ENCODE results near the gene KNDC1. TPM values are rescaled to one million over a fixed set of nuclear protein-coding genes. Genes with fewer than 3 reads are reported as not detected.

KNDC1 gene
- total and polyA plus RNA-seq, 2 of the 13 experiments (the other 11 are each of a cell fraction or from before 2014, with no cell fraction given) = 0.69 TPM; not detected in 1

GRCh38 chr10:133178357-133179127, 18.5 kb downstream of the KNDC1 start:
- 47% methylated on average over 21 of the region's 29 CpGs for WGBS (ENCODE audit: low lambda C conversion rate)
- intact Hi-C loops (cut with micrococcal nuclease; ENCODE audit: unreplicated experiment) (no loop called here), in situ Hi-C loops (cut with HindIII; ENCODE audit: extremely low pct_ligation_motif_present, low pct_unique_long_range_greater_than_20kb) (no loop called here)
- no peak for FAIRE-seq
- no peak overlapping the region for H3K27ac ChIP-seq (ENCODE audit: extremely low read length, insufficient read depth, low read length)
- H3K79me2 ChIP-seq (ENCODE audit: insufficient read depth, low read length) = no peaks in the 10 kb centered on the region
- H3K27me3 ChIP-seq (ENCODE audit: control insufficient read depth in 1 of 2, insufficient read depth in 2 of 2, low read length in 2 of 2) = peaks cover 4 to 27% of the 10 kb centered on the region in 2 experiments; a peak in 3 of 5 replicates
- peaks cover 10% of the 10 kb centered on the region; the same call in 1 of the 2 replicates for H3K9me3 ChIP-seq (ENCODE audit: low read length)
- no peak overlapping the region for H3K9ac ChIP-seq (ENCODE audit: insufficient read depth, low read depth, low read length)
- no peak overlapping the region for H2AFZ ChIP-seq (ENCODE audit: low read length)
- ChIA-PET CTCF (ENCODE audit: low intra/inter-chr PET ratio, low total read pairs) (no interaction called here), POLR2A (no interaction called here)
- ATAC-seq = no peak
- no peaks in the 10 kb centered on the region for H3K4me1 ChIP-seq (ENCODE audit: insufficient read depth, low read length)
- no peaks in the 10 kb centered on the region for H4K20me1 ChIP-seq (ENCODE audit: insufficient read depth, low read length)
- no peak for TF ChIP-seq CBFB (CRISPR knock-in tag; IDR thresholded peaks at IDR 0.05)
- no peak for TF ChIP-seq ZNF773 (CRISPR knock-in tag; IDR thresholded peaks at IDR 0.05; ENCODE audit: borderline replicate concordance)
- no peak for TF ChIP-seq ATF3 (CRISPR knock-in tag; IDR thresholded peaks at IDR 0.05)
- TF ChIP-seq HNRNPLL (IDR thresholded peaks at IDR 0.05; ENCODE audit: low read depth, low read length, poor library complexity, severe bottlenecking) = no peak
- TF ChIP-seq E2F5 (CRISPR knock-in tag; conservative IDR thresholded peaks at IDR 0.05) = no peak
- no peak for TF ChIP-seq ETV5 (CRISPR knock-in tag; IDR thresholded peaks at IDR 0.05; ENCODE audit: borderline replicate concordance)
- no peak for TF ChIP-seq AFF4 (CRISPR knock-in tag; IDR thresholded peaks at IDR 0.05)
- no peak for TF ChIP-seq ZNF598 (CRISPR knock-in tag; IDR thresholded peaks at IDR 0.05; ENCODE audit: borderline replicate concordance)
- TF ChIP-seq KDM5B (CRISPR knock-in tag; IDR thresholded peaks at IDR 0.05; ENCODE audit: borderline replicate concordance) = no peak
- no peak for DNase-seq (ENCODE audit: low spot score)
- H3K4me2 ChIP-seq (ENCODE audit: low read depth, low read length) = no peak overlapping the region
- BruUV-seq (replicated peaks) = no TSS peak
- H3K4me3 ChIP-seq (replicated peaks in 1 of 3; ENCODE audit: insufficient read depth in 1 of 3, low read depth in 2 of 3, low read length in 3 of 3) = no peak overlapping the region
- H3K36me3 ChIP-seq (replicated peaks in 1 of 2; ENCODE audit: control insufficient read depth in 1 of 2, insufficient read depth in 2 of 2, low read length in 2 of 2) = no peaks in the 10 kb centered on the region

Data from HepG2 (cell line).